IPS-NIHi11 (cell line): ENCODE results near the gene AMELX.

ENCODE experiments used
- DNase-seq: peaks from one replicate; pipeline ENCODE4 v3.0.0; 2012; ENCODE audit warnings: mixed read lengths, low spot score

The AMELX gene

GRCh38 chrX:11293113-11293512 lies at the start of gene AMELX:
TSS of gene AMELX (plus strand) at chrX:11293413. CDS start at chrX:11294789, 1,376 bp downstream.
- no peak for DNase-seq

- DNase-seq: no peak
Measured at GRCh38 chrX:11244636-11245035, 48.6 kb upstream of the AMELX start.

GRCh38 chrX:11254417-11255109 lies 38.6 kb upstream of the AMELX start:
- no peak for DNase-seq

GRCh38 chrX:11257290-11257689 lies 35.9 kb upstream of the AMELX start:
- no peak for DNase-seq

- DNase-seq: no peak
Measured at GRCh38 chrX:11257711-11258110, 35.5 kb upstream of the AMELX start.

- DNase-seq: no peak
Measured at GRCh38 chrX:11259437-11259836, 33.8 kb upstream of the AMELX start.

GRCh38 chrX:11261260-11261659 lies 32.0 kb upstream of the AMELX start:
- no peak for DNase-seq

GRCh38 chrX:11264925-11265324 lies 28.3 kb upstream of the AMELX start:
- no peak for DNase-seq

- DNase-seq: no peak
Measured at GRCh38 chrX:11265352-11265751, 27.9 kb upstream of the AMELX start.

GRCh38 chrX:11266573-11267003 lies 26.6 kb upstream of the AMELX start:
- DNase-seq: no peak

- DNase-seq: no peak
Measured at GRCh38 chrX:11267425-11267824, 25.8 kb upstream of the AMELX start.

- DNase-seq: no peak
Measured at GRCh38 chrX:11269006-11269405, 24.2 kb upstream of the AMELX start.

- no peak for DNase-seq
Measured at GRCh38 chrX:11269996-11270395, 23.2 kb upstream of the AMELX start.

GRCh38 chrX:11272290-11272689 lies 20.9 kb upstream of the AMELX start:
- no peak for DNase-seq

- DNase-seq: no peak
Measured at GRCh38 chrX:11272863-11273262, 20.4 kb upstream of the AMELX start.

GRCh38 chrX:11273544-11273943 lies 19.7 kb upstream of the AMELX start:
- no peak for DNase-seq

GRCh38 chrX:11282043-11282442 lies 11.2 kb upstream of the AMELX start:
- no peak for DNase-seq

GRCh38 chrX:11285651-11286050 lies 7.6 kb upstream of the AMELX start:
- no peak for DNase-seq

- DNase-seq: no peak
Measured at GRCh38 chrX:11287505-11287904, 5.7 kb upstream of the AMELX start.

GRCh38 chrX:11290416-11291102 lies 2.7 kb upstream of the AMELX start:
- DNase-seq: no peak

GRCh38 chrX:11296051-11296450 lies 2.8 kb downstream of the AMELX start:
- no peak for DNase-seq

- no peak for DNase-seq
Measured at GRCh38 chrX:11298600-11298999, 5.4 kb downstream of the AMELX start.

- no peak for DNase-seq
Measured at GRCh38 chrX:11304829-11305228, 11.6 kb downstream of the AMELX start.

- no peak for DNase-seq
Measured at GRCh38 chrX:11305641-11306040, 12.4 kb downstream of the AMELX start.
